ENCODE results near the gene FBXL7. TPM values are rescaled to one million over a fixed set of nuclear protein-coding genes. Genes with fewer than 3 reads are reported as not detected.

FBXL7 gene
- total and polyA plus RNA-seq, 2 donors (not counting 1 experiment from before 2014, with no cell fraction given): 6.4 to 12.9 TPM

DNA sequence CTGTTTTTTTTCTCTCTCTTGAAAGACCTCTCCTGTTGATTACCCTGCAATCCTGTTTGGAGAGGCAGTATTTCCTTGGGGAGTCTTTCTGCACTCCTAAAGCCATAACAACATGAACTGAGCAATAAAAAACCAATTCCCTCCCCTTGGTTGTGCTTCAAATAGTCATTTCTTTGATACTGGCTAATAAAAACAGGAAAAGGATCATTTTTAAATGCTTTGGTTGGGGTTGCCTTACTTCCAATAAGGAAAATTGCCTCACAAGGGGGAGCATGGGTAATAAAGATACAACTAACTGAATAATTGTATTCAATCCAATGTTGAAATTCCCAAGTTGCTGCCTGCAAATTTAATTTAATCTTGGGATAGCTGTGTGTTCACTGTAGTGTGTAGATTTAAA, 13.9 kb downstream of the FBXL7 start:
- H3K4me3 ChIP-seq (replicated peaks in 1 of 4; ENCODE audit: control extremely low read depth in 1 of 4, insufficient read depth in 1 of 4, low read depth in 3 of 4, low read length in 4 of 4): no peak overlapping the region
- no peak for DNase-seq (ENCODE audit: low read depth in 2 of 2)
- no peak overlapping the region for H3K9ac ChIP-seq (ENCODE audit: insufficient read depth, low read length)
- H3K4me2 ChIP-seq (ENCODE audit: extremely low read depth, insufficient read depth, low read length): no peak overlapping the region
- no peak overlapping the region for H2AFZ ChIP-seq (ENCODE audit: low read length)
- H3K4me1 ChIP-seq (ENCODE audit: control insufficient read depth, extremely low read depth, insufficient read depth, low read length): peaks cover 5% of the 10 kb centered on the region
- H3K36me3 ChIP-seq (ENCODE audit: control insufficient read depth, insufficient read depth, low read length): no peaks in the 10 kb centered on the region
- H4K20me1 ChIP-seq (ENCODE audit: control insufficient read depth, extremely low read depth, insufficient read depth, low read length): no peaks in the 10 kb centered on the region
- TF ChIP-seq EZH2 (IDR thresholded peaks at IDR 0.05; ENCODE audit: low read length, missing control alignments): no peak
- H3K27me3 ChIP-seq (ENCODE audit: control insufficient read depth, insufficient read depth, low read length): no peaks in the 10 kb centered on the region
- no peaks in the 10 kb centered on the region for H3K9me3 ChIP-seq (ENCODE audit: control insufficient read depth, insufficient read depth, low read depth, low read length)
- peaks cover 11% of the 10 kb centered on the region for H3K79me2 ChIP-seq (ENCODE audit: control insufficient read depth, insufficient read depth, low read length)
- H3K27ac ChIP-seq (ENCODE audit: insufficient read depth, low read length): no peak overlapping the region

DNA sequence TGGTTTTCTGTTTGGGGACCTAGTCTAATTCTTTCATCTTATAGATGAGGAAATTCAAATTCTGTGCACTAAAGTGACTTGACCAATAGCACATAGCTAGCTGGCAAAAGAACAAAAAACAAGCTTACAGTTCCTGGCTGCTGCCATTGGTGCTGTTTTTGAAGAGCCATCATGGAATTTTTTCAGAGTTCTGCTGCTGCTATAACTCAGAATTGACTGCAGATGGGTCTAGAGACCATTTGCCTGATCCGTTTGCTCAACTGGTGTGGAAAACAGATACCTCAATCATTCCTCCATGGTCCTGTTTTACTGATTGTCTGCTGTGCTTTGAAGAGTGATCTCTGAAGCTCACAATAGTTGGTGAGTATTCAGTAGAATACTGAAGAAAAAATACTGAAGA, 15.2 kb downstream of the FBXL7 start:
- no peak for DNase-seq (ENCODE audit: low read depth in 2 of 2)

DNA sequence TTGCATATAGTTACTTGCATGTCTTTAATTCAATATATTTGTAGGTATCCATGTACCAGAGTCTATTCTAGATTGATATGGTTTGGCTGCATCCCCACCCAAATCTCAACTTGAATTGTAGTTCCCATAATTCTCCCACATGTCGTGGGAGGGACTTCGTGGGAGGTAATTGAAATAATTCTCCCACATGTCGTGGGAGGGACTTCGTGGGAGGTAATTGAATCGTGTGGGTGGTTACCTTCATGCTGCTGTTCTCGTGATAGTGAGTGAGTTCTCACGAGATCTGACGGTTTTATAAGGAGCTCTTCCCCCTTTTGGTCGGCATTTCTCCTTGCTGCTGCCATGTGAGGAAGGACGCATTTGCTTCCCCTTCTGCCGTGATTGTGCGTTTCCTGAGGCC, 16.5 kb downstream of the FBXL7 start:
- Histone ChIP-seq H3K9me3 (ENCODE audit: control insufficient read depth, insufficient read depth, low read depth, low read length) (no peaks in the 10 kb centered on the region), H3K79me2 (ENCODE audit: control insufficient read depth, insufficient read depth, low read length) (peaks cover 13% of the 10 kb centered on the region), H3K4me1 (ENCODE audit: control insufficient read depth, extremely low read depth, insufficient read depth, low read length) (no peaks in the 10 kb centered on the region), H4K20me1 (ENCODE audit: control insufficient read depth, extremely low read depth, insufficient read depth, low read length) (no peaks in the 10 kb centered on the region), H2AFZ (ENCODE audit: low read length) (no peak overlapping the region), H3K9ac (ENCODE audit: insufficient read depth, low read length) (no peak overlapping the region), H3K4me3 (replicated peaks in 1 of 4; ENCODE audit: control extremely low read depth in 1 of 4, insufficient read depth in 1 of 4, low read depth in 3 of 4, low read length in 4 of 4) (no peak overlapping the region), H3K4me2 (ENCODE audit: extremely low read depth, insufficient read depth, low read length) (no peak overlapping the region), H3K27ac (ENCODE audit: insufficient read depth, low read length) (no peak overlapping the region), H3K36me3 (ENCODE audit: control insufficient read depth, insufficient read depth, low read length) (no peaks in the 10 kb centered on the region), H3K27me3 (ENCODE audit: control insufficient read depth, insufficient read depth, low read length) (no peaks in the 10 kb centered on the region)
- no peak for DNase-seq (ENCODE audit: low read depth in 2 of 2)
- TF ChIP-seq, protein P1, sequence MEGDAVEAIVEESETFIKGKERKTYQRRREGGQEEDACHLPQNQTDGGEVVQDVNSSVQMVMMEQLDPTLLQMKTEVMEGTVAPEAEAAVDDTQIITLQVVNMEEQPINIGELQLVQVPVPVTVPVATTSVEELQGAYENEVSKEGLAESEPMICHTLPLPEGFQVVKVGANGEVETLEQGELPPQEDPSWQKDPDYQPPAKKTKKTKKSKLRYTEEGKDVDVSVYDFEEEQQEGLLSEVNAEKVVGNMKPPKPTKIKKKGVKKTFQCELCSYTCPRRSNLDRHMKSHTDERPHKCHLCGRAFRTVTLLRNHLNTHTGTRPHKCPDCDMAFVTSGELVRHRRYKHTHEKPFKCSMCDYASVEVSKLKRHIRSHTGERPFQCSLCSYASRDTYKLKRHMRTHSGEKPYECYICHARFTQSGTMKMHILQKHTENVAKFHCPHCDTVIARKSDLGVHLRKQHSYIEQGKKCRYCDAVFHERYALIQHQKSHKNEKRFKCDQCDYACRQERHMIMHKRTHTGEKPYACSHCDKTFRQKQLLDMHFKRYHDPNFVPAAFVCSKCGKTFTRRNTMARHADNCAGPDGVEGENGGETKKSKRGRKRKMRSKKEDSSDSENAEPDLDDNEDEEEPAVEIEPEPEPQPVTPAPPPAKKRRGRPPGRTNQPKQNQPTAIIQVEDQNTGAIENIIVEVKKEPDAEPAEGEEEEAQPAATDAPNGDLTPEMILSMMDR (conservative IDR thresholded peaks at IDR 0.05 in 1 of 2, IDR thresholded peaks at IDR 0.05 in 1 of 2; ENCODE audit: low read depth in 1 of 2, low read length in 2 of 2): no peak
- TF ChIP-seq EZH2 (IDR thresholded peaks at IDR 0.05; ENCODE audit: low read length, missing control alignments): no peak

More for the DNA sequence above, 15.2 kb downstream of the FBXL7 start:
- Histone ChIP-seq H3K27me3 (ENCODE audit: control insufficient read depth, insufficient read depth, low read length) (no peaks in the 10 kb centered on the region), H4K20me1 (ENCODE audit: control insufficient read depth, extremely low read depth, insufficient read depth, low read length) (no peaks in the 10 kb centered on the region), H3K9ac (ENCODE audit: insufficient read depth, low read length) (no peak overlapping the region), H3K79me2 (ENCODE audit: control insufficient read depth, insufficient read depth, low read length) (peaks cover 11% of the 10 kb centered on the region), H2AFZ (ENCODE audit: low read length) (no peak overlapping the region), H3K9me3 (ENCODE audit: control insufficient read depth, insufficient read depth, low read depth, low read length) (no peaks in the 10 kb centered on the region), H3K36me3 (ENCODE audit: control insufficient read depth, insufficient read depth, low read length) (no peaks in the 10 kb centered on the region), H3K4me1 (ENCODE audit: control insufficient read depth, extremely low read depth, insufficient read depth, low read length) (peaks cover 2% of the 10 kb centered on the region), H3K4me3 (replicated peaks in 1 of 4; ENCODE audit: control extremely low read depth in 1 of 4, insufficient read depth in 1 of 4, low read depth in 3 of 4, low read length in 4 of 4) (no peak overlapping the region), H3K27ac (ENCODE audit: insufficient read depth, low read length) (no peak overlapping the region), H3K4me2 (ENCODE audit: extremely low read depth, insufficient read depth, low read length) (no peak overlapping the region)
- TF ChIP-seq, protein P1 (conservative IDR thresholded peaks at IDR 0.05 in 1 of 2, IDR thresholded peaks at IDR 0.05 in 1 of 2; ENCODE audit: low read depth in 1 of 2, low read length in 2 of 2): peak in 1 of 2 donors; percentile 29
- no peak for TF ChIP-seq EZH2 (IDR thresholded peaks at IDR 0.05; ENCODE audit: low read length, missing control alignments)

Measured in fibroblast of lung (primary cell).